CD4-positive, alpha-beta T cell treated with Interleukin-2 at 100 ng/mL for 4 hours (primary cell): ENCODE data around the gene MINDY2.
"Not testable (repeated sequence)": the region's sequence is repeated elsewhere in the genome, so short reads cannot be mapped to it uniquely, and the experiment has no call there.

Source experiments
- DNase-seq: peaks from one replicate; pipeline ENCODE4 v3.0.0-alpha.2; 2020; ENCODE audit warnings: low spot score

The MINDY2 gene

GRCh38 chr15:58755350-58755749 lies 15.8 kb upstream of the MINDY2 start:
- no peak for DNase-seq

- no peak for DNase-seq
Observed at GRCh38 chr15:58755956-58756355, 15.1 kb upstream of the MINDY2 start.

GRCh38 chr15:58758141-58758540 lies 13.0 kb upstream of the MINDY2 start:
- DNase-seq = no peak

GRCh38 chr15:58760385-58761009 lies 10.6 kb upstream of the MINDY2 start:
- DNase-seq = no peak

- peak; percentile 27 for DNase-seq
Observed at GRCh38 chr15:58761010-58761388, 10.1 kb upstream of the MINDY2 start.

GRCh38 chr15:58762285-58762684 lies 8.8 kb upstream of the MINDY2 start:
- no peak for DNase-seq

GRCh38 chr15:58762731-58763130 lies 8.4 kb upstream of the MINDY2 start:
- no peak for DNase-seq

GRCh38 chr15:58764468-58764867 lies 6.6 kb upstream of the MINDY2 start:
- no peak for DNase-seq

GRCh38 chr15:58766290-58766689 lies 4.8 kb upstream of the MINDY2 start:
- no peak for DNase-seq

- DNase-seq = not testable (repeated sequence)
Observed at GRCh38 chr15:58768601-58769004, 2.5 kb upstream of the MINDY2 start.

- peak; percentile 41 for DNase-seq
Observed at GRCh38 chr15:58770519-58770856, 614 bp upstream of the MINDY2 start.

GRCh38 chr15:58771621-58772250 lies 634 bp downstream of the MINDY2 start:
- no peak for DNase-seq

GRCh38 chr15:58773024-58773423 lies 1.9 kb downstream of the MINDY2 start:
- no peak for DNase-seq

GRCh38 chr15:58775402-58775801 lies 4.3 kb downstream of the MINDY2 start:
- DNase-seq = no peak

GRCh38 chr15:58777107-58777506 lies 6.0 kb downstream of the MINDY2 start:
- no peak for DNase-seq

GRCh38 chr15:58779554-58779953 lies 8.5 kb downstream of the MINDY2 start:
- DNase-seq = no peak

- DNase-seq = no peak
Observed at GRCh38 chr15:58785355-58785754, 14.3 kb downstream of the MINDY2 start.

- DNase-seq = no peak
Observed at GRCh38 chr15:58788056-58788710, 17.1 kb downstream of the MINDY2 start.

- DNase-seq = no peak
Observed at GRCh38 chr15:58793862-58794261, 22.8 kb downstream of the MINDY2 start.

GRCh38 chr15:58795825-58796224 lies 24.7 kb downstream of the MINDY2 start:
- DNase-seq = no peak

GRCh38 chr15:58797505-58797904 lies 26.4 kb downstream of the MINDY2 start:
- no peak for DNase-seq

GRCh38 chr15:58805095-58805494 lies 34.0 kb downstream of the MINDY2 start:
- DNase-seq = no peak

- not testable (repeated sequence) for DNase-seq
Observed at GRCh38 chr15:58823267-58823666, 52.2 kb downstream of the MINDY2 start.

GRCh38 chr15:58830556-58830955 lies 59.5 kb downstream of the MINDY2 start:
- DNase-seq = no peak
